ENCODE data around the gene CYGB. TPM values are rescaled to one million over a fixed set of nuclear protein-coding genes. Genes with fewer than 3 reads are reported as not detected.

The CYGB gene
- total and polyA plus RNA-seq, 2 of the 13 experiments (the other 11 are each of a cell fraction or from before 2014, with no cell fraction given): 18.9 to 27.1 TPM

DNA sequence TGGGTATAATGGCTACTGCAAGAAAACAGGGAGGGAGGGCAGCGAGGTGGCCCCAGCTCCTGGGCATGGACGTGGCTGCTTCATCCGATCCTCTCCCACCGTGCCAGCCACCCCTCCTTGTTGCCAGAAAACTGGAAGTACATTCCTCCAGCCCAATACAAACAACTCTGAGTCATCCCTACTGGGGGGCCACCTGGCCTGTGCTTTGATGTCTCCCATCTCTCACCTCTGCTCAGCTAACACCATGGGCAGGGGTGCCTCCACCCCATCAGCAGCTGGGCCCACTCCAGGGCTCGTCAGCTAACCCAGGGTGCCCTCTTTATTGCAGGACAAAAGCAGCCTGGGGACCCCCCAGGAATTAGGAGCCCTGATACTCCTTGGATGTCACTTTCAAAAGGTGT lies 38.2 kb downstream of the CYGB start (continued):
- TF ChIP-seq, protein P1, sequence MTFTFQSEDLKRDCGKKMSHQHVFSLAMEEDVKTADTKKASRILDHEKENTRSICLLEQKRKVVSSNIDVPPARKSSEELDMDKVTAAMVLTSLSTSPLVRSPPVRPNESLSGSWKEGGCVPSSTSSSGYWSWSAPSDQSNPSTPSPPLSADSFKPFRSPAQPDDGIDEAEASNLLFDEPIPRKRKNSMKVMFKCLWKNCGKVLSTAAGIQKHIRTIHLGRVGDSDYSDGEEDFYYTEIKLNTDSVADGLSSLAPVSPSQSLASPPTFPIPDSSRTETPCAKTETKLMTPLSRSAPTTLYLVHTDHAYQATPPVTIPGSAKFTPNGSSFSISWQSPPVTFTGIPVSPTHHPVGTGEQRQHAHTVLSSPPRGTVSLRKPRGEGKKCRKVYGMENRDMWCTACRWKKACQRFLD (CRISPR knock-in tag; IDR thresholded peaks at IDR 0.05; ENCODE audit: borderline replicate concordance): no peak
- TF ChIP-seq POLR2AphosphoS5 (IDR thresholded peaks at IDR 0.05; ENCODE audit: low read depth, low read length) (peak; percentile 23; the same call in 1 of the 2 replicates), ZNF496 (CRISPR knock-in tag; IDR thresholded peaks at IDR 0.05; ENCODE audit: insufficient replicate concordance) (no peak), PAF1 (CRISPR knock-in tag; IDR thresholded peaks at IDR 0.05) (0 out of 2 replicates have a peak, but pooled peaks have one; percentile 55), EEA1 (CRISPR knock-in tag; IDR thresholded peaks at IDR 0.05; ENCODE audit: borderline replicate concordance) (no peak), MZF1 (CRISPR knock-in tag; IDR thresholded peaks at IDR 0.05; ENCODE audit: borderline replicate concordance) (no peak), AGO1 (IDR thresholded peaks at IDR 0.05; ENCODE audit: low read depth, low read length, poor library complexity, severe bottlenecking) (no peak), ZFP62 (CRISPR knock-in tag; IDR thresholded peaks at IDR 0.05) (no peak), ZBTB7A (CRISPR knock-in tag; IDR thresholded peaks at IDR 0.05) (0 out of 2 replicates have a peak, but pooled peaks have one; percentile 57), ZNF441 (CRISPR knock-in tag; IDR thresholded peaks at IDR 0.05; ENCODE audit: borderline replicate concordance) (peak; percentile 62; the same call in 1 of the 2 replicates), ADNP (CRISPR knock-in tag; IDR thresholded peaks at IDR 0.05) (no peak), RFXAP (CRISPR knock-in tag; IDR thresholded peaks at IDR 0.05; ENCODE audit: borderline replicate concordance) (peak; percentile 70; the same call in 1 of the 2 replicates), ZNF678 (CRISPR knock-in tag; IDR thresholded peaks at IDR 0.05) (no peak), JDP2 (CRISPR knock-in tag; IDR thresholded peaks at IDR 0.05; ENCODE audit: borderline replicate concordance) (no peak)
- TF ChIP-seq, protein P2, sequence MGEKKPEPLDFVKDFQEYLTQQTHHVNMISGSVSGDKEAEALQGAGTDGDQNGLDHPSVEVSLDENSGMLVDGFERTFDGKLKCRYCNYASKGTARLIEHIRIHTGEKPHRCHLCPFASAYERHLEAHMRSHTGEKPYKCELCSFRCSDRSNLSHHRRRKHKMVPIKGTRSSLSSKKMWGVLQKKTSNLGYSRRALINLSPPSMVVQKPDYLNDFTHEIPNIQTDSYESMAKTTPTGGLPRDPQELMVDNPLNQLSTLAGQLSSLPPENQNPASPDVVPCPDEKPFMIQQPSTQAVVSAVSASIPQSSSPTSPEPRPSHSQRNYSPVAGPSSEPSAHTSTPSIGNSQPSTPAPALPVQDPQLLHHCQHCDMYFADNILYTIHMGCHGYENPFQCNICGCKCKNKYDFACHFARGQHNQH (CRISPR knock-in tag; IDR thresholded peaks at IDR 0.05): peak; percentile 97
- TF ChIP-seq, protein P3, sequence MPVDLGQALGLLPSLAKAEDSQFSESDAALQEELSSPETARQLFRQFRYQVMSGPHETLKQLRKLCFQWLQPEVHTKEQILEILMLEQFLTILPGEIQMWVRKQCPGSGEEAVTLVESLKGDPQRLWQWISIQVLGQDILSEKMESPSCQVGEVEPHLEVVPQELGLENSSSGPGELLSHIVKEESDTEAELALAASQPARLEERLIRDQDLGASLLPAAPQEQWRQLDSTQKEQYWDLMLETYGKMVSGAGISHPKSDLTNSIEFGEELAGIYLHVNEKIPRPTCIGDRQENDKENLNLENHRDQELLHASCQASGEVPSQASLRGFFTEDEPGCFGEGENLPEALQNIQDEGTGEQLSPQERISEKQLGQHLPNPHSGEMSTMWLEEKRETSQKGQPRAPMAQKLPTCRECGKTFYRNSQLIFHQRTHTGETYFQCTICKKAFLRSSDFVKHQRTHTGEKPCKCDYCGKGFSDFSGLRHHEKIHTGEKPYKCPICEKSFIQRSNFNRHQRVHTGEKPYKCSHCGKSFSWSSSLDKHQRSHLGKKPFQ (CRISPR knock-in tag; IDR thresholded peaks at IDR 0.05; ENCODE audit: insufficient replicate concordance): peak; percentile 87
- TF ChIP-seq, protein P4, sequence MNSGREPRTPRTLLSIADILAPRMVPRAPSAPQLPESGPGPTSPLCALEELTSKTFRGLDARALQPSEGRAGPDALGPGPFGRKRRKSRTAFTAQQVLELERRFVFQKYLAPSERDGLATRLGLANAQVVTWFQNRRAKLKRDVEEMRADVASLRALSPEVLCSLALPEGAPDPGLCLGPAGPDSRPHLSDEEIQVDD (CRISPR knock-in tag; IDR thresholded peaks at IDR 0.05; ENCODE audit: borderline replicate concordance): no peak
- TF ChIP-seq, protein P5, sequence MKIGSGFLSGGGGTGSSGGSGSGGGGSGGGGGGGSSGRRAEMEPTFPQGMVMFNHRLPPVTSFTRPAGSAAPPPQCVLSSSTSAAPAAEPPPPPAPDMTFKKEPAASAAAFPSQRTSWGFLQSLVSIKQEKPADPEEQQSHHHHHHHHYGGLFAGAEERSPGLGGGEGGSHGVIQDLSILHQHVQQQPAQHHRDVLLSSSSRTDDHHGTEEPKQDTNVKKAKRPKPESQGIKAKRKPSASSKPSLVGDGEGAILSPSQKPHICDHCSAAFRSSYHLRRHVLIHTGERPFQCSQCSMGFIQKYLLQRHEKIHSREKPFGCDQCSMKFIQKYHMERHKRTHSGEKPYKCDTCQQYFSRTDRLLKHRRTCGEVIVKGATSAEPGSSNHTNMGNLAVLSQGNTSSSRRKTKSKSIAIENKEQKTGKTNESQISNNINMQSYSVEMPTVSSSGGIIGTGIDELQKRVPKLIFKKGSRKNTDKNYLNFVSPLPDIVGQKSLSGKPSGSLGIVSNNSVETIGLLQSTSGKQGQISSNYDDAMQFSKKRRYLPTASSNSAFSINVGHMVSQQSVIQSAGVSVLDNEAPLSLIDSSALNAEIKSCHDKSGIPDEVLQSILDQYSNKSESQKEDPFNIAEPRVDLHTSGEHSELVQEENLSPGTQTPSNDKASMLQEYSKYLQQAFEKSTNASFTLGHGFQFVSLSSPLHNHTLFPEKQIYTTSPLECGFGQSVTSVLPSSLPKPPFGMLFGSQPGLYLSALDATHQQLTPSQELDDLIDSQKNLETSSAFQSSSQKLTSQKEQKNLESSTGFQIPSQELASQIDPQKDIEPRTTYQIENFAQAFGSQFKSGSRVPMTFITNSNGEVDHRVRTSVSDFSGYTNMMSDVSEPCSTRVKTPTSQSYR (CRISPR knock-in tag; IDR thresholded peaks at IDR 0.05; ENCODE audit: borderline replicate concordance): peak; percentile 73; the same call in 1 of the 2 replicates
